IMR-90 (cell line): ENCODE data around the gene SDK1.

Experiments
- BHLHE40 ChIP-seq: fragments of 150-350 bp; IDR thresholded peaks from 2 replicates; pipeline ENCODE4 v1.6.1; 2016; ENCODE audit warnings: mild to moderate bottlenecking, low read depth, low read length
- CTCF ChIP-seq: conservative IDR thresholded peaks from 2 replicates; pipeline ENCODE4 v1.5.1; 2012; ENCODE audit warnings: mild to moderate bottlenecking, low read depth, low read length, improper control_type of control experiment
- MXI1 ChIP-seq: IDR thresholded peaks from 2 replicates; pipeline ENCODE4 v1.6.1; 2012; ENCODE audit warnings: low read depth, mild to moderate bottlenecking, low read length, moderate library complexity, borderline replicate concordance
- NFE2L2 ChIP-seq: fragments of 150-350 bp; IDR thresholded peaks from 2 replicates; pipeline ENCODE4 v1.6.1; 2016; ENCODE audit warnings: low read depth, mild to moderate bottlenecking, low read length
- POLR2A ChIP-seq: IDR thresholded peaks from 2 replicates; pipeline ENCODE4 v1.6.1; 2012; ENCODE audit warnings: mild to moderate bottlenecking, low read depth, low read length
- RAD21 ChIP-seq: IDR thresholded peaks from 2 replicates; pipeline ENCODE4 v1.6.1; 2012; ENCODE audit warnings: low read length, improper control_type of control experiment
- SMC3 ChIP-seq: fragments of 150-350 bp; IDR thresholded peaks from 2 replicates; pipeline ENCODE4 v1.6.1; 2016; ENCODE audit warnings: low read depth, mild to moderate bottlenecking, antibody characterized with exemption, low read length, moderate library complexity
- USF2 ChIP-seq: fragments of 150-350 bp; IDR thresholded peaks from 2 replicates; pipeline ENCODE4 v1.6.1; 2017; ENCODE audit warnings: mild to moderate bottlenecking, antibody characterized with exemption, low read length, low read depth
- TF ChIP-seq, protein P1 (sequence below): fragments of 150-350 bp; IDR thresholded peaks from 2 replicates; pipeline ENCODE4 v1.6.1; 2016; ENCODE audit warnings: low read depth, mild to moderate bottlenecking, low read length, moderate library complexity, borderline replicate concordance

DNA sequence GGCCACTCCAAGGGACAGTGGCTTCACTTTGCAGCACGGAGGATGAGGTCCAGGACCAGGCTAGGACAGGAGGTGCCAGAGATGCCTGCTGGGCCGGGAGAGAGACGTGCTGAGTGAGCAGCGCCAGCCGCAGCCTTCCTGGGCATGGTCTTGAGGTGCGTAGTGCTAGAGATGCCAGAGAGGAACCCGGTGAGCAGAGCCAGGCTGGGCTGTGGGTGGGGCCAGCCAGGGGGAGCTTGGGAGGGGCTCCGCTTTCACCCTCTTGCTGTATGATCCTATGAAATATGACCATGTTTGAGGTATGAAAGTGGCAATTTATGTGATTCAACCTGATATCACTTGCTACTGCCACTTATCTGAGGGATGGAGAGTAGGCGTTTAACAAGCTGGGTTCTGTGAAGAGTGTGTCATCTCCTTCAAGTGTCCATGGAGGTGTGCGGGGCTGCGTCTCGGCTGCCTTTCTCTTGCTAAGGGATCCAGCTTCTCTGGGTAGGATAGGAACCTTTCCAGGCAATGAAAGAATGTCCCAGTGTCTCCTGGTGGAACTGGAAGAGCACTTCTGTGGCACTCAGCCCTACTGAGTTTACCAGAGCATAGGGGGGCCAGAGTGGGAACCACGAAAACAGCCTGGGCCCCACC lies 862.6 kb downstream of the SDK1 start:
- TF ChIP-seq CTCF (no peak), SMC3 (no peak), POLR2A (no peak), BHLHE40 (no peak), MXI1 (no peak), RAD21 (no peak), NFE2L2 (no peak), USF2 (no peak)
- TF ChIP-seq, protein P1, sequence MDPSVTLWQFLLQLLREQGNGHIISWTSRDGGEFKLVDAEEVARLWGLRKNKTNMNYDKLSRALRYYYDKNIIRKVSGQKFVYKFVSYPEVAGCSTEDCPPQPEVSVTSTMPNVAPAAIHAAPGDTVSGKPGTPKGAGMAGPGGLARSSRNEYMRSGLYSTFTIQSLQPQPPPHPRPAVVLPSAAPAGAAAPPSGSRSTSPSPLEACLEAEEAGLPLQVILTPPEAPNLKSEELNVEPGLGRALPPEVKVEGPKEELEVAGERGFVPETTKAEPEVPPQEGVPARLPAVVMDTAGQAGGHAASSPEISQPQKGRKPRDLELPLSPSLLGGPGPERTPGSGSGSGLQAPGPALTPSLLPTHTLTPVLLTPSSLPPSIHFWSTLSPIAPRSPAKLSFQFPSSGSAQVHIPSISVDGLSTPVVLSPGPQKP, result no peak
